Measurements from ENCODE around the gene DIPK1C. TPM values are rescaled to one million over a fixed set of nuclear protein-coding genes. Genes with fewer than 3 reads are reported as not detected.

DIPK1C gene
- total RNA-seq, 1 experiment from 2014 or later: not detected

- H2AFZ ChIP-seq (ENCODE audit: low read depth, low read length, poor library complexity, severe bottlenecking): no peak overlapping the region
- POLR2A ChIA-PET: no interaction called here
Measured at GRCh38 chr18:74418023-74418422, 39.1 kb downstream of the DIPK1C start.

More at GRCh38 chr18:74418023-74418422, 39.1 kb downstream of the DIPK1C start:
- H3K9me3 ChIP-seq (ENCODE audit: control insufficient read depth in 1 of 2, insufficient read depth in 1 of 2, low read depth in 1 of 2, low read length in 2 of 2): no peaks in the 10 kb centered on the region
- no peak overlapping the region for H3K9ac ChIP-seq (ENCODE audit: low read length)
- RAD21 ChIA-PET (ENCODE audit: low non-redundant PET in 1 of 2, low total read pairs in 2 of 2, uncharacterized antibody in 2 of 2, unreplicated experiment in 2 of 2): no interaction called here
- H3K27me3 ChIP-seq (ENCODE audit: insufficient read depth, low read length): peaks cover 55% of the 10 kb centered on the region; the same call in 1 of the 2 replicates
- no peak overlapping the region for H3K4me2 ChIP-seq (ENCODE audit: low read length)
- no peaks in the 10 kb centered on the region for H4K20me1 ChIP-seq (ENCODE audit: insufficient read depth)
- ATAC-seq: no peak
- no peaks in the 10 kb centered on the region for H3K36me3 ChIP-seq (ENCODE audit: control insufficient read depth in 1 of 2, insufficient read depth in 2 of 2, low read length in 2 of 2)
- H3K4me3 ChIP-seq (replicated peaks in 1 of 2; ENCODE audit: low read depth in 1 of 2, low read length in 2 of 2): no peak overlapping the region
- CTCF ChIA-PET: no interaction called here
- DNase-seq (ENCODE audit: low read depth, low spot score): no peak
- H3K79me2 ChIP-seq (ENCODE audit: insufficient read depth, low read length): no peaks in the 10 kb centered on the region
- H3K9me2 ChIP-seq (ENCODE audit: insufficient read depth): no peaks in the 10 kb centered on the region
- no peak overlapping the region for H3K27ac ChIP-seq (ENCODE audit: low read depth, low read length)
- BruUV-seq (replicated peaks): no TSS peak
- H3K4me1 ChIP-seq (ENCODE audit: control insufficient read depth in 1 of 2, insufficient read depth in 2 of 2, low read length in 2 of 2): no peaks in the 10 kb centered on the region
- intact Hi-C loops (cut with micrococcal nuclease): no loop called here
- TF ChIP-seq ZFX (IDR thresholded peaks at IDR 0.05) (no peak), POLR2AphosphoS5 (IDR thresholded peaks at IDR 0.05; ENCODE audit: low read depth, low read length) (no peak), EZH2 (IDR thresholded peaks at IDR 0.05) (no peak), ZBTB33 (IDR thresholded peaks at IDR 0.05; ENCODE audit: extremely low read depth, insufficient replicate concordance, low read length) (no peak), FOSL1 (IDR thresholded peaks at IDR 0.05; ENCODE audit: low read depth) (no peak), JUND (IDR thresholded peaks at IDR 0.05) (no peak), REST (IDR thresholded peaks at IDR 0.05; ENCODE audit: low read depth) (no peak), POLR2A (IDR thresholded peaks at IDR 0.05; ENCODE audit: borderline replicate concordance, extremely low read depth, insufficient read depth, insufficient read length) (no peak), ZNF274 (IDR thresholded peaks at IDR 0.05; ENCODE audit: low read depth, low read length) (no peak), SRF (IDR thresholded peaks at IDR 0.05; ENCODE audit: low read depth) (no peak), CEBPB (IDR thresholded peaks at IDR 0.05; ENCODE audit: low read depth) (no peak), RAD21 (IDR thresholded peaks at IDR 0.05; ENCODE audit: low read depth) (no peak), TCF7L2 (IDR thresholded peaks at IDR 0.05; ENCODE audit: borderline replicate concordance, extremely low read depth, insufficient read depth, insufficient read length) (no peak), EZH2phosphoT487 (IDR thresholded peaks at IDR 0.05; ENCODE audit: borderline replicate concordance) (no peak), CTCF (IDR thresholded peaks at IDR 0.05 in 2 of 3, conservative IDR thresholded peaks at IDR 0.05 in 1 of 3; ENCODE audit: borderline replicate concordance in 1 of 3, insufficient read depth in 1 of 3, low read depth in 2 of 3, low read length in 2 of 3) (no peak)
